ENCODE data around the gene TSPAN10.

TSPAN10 gene

GRCh38 chr17:81635973-81636504 lies 957 bp upstream of the TSPAN10 start:
- no peak for DNase-seq

GRCh38 chr17:81638683-81639082 lies 1.7 kb downstream of the TSPAN10 start:
- DNase-seq: no peak

GRCh38 chr17:81640011-81640410 lies 3.0 kb downstream of the TSPAN10 start:
- DNase-seq: no peak

GRCh38 chr17:81641825-81642489 lies 5.0 kb downstream of the TSPAN10 start:
- no peak for DNase-seq

GRCh38 chr17:81644496-81644895 lies 7.5 kb downstream of the TSPAN10 start:
- no peak for DNase-seq

- DNase-seq: no peak
Measured at GRCh38 chr17:81644976-81645952, 8.3 kb downstream of the TSPAN10 start.

- no peak for DNase-seq
Measured at GRCh38 chr17:81646869-81647600, 10.0 kb downstream of the TSPAN10 start.

- no peak for DNase-seq
Measured at GRCh38 chr17:81647640-81648012, 10.6 kb downstream of the TSPAN10 start.

- DNase-seq: no peak
Measured at GRCh38 chr17:81648013-81648706, 11.2 kb downstream of the TSPAN10 start.

GRCh38 chr17:81648707-81649085 lies 11.7 kb downstream of the TSPAN10 start:
- no peak for DNase-seq

- DNase-seq: no peak
Measured at GRCh38 chr17:81650951-81651350, 14.0 kb downstream of the TSPAN10 start.

GRCh38 chr17:81651692-81652091 lies 14.7 kb downstream of the TSPAN10 start:
- no peak for DNase-seq

- no peak for DNase-seq
Measured at GRCh38 chr17:81652906-81653771, 16.1 kb downstream of the TSPAN10 start.

- DNase-seq: no peak
Measured at GRCh38 chr17:81655378-81656117, 18.6 kb downstream of the TSPAN10 start.

GRCh38 chr17:81656118-81656743 lies 19.2 kb downstream of the TSPAN10 start, which contains the start of gene PDE6G:
PDE6G (minus strand) TSS chr17:81656542; CDS start chr17:81653305, 3,237 bp downstream.
- no peak for DNase-seq

GRCh38 chr17:81656835-81657234 lies 19.8 kb downstream of the TSPAN10 start:
- no peak for DNase-seq

GRCh38 chr17:81659038-81659437 lies 22.0 kb downstream of the TSPAN10 start:
- DNase-seq: no peak

- no peak for DNase-seq
Measured at GRCh38 chr17:81660441-81660840, 23.4 kb downstream of the TSPAN10 start.

- no peak for DNase-seq
Measured at GRCh38 chr17:81662002-81662401, 25.0 kb downstream of the TSPAN10 start.

- DNase-seq: no peak
Measured at GRCh38 chr17:81664051-81664470, 27.1 kb downstream of the TSPAN10 start.

Data from NCI-H510A (cell line).